Right ventricle myocardium superior (tissue), 1 donor: ENCODE measurements around the gene PSAP. TPM values are rescaled to one million over a fixed set of nuclear protein-coding genes. Genes with fewer than 3 reads are reported as not detected.

Source experiments
- ATAC-seq: fragments of 200-7000 bp; cut with Tn5 transposase; one replicate; pipeline ENCODE4 v1.9.1; 2020; ENCODE audit warnings: mild to moderate bottlenecking; ENCODE audit not compliant: poor library complexity
- DNase-seq: peaks from one replicate; pipeline ENCODE4 v3.0.0-alpha.2; 2020
- intact Hi-C: fragments of 100-400 bp; cut with DNase I; formaldehyde crosslinking; loops from one replicate; pipeline ENCODE4 v1.11.2; 2022
- total RNA-seq: library from RNA; stranded (reverse); fragmentation: NEBNext Ultra II Directional; extraction: Animal tissue kit (Norgen Biotek cat#: 25700); gene quantifications from one replicate; pipeline ENCODE4 v1.2.1, GENCODE V29; 2021
- donor health status: DM: no; HTN: yes; CAD: no; lungs with severe emphysema.

The PSAP gene
- total RNA-seq, 1 donor from 2014 or later, result 1,816 TPM

GRCh38 chr10:71849461-71849908, 1.6 kb downstream of the PSAP start:
- intact Hi-C loops, result no loop called here
- no peak for ATAC-seq
- no peak for DNase-seq

GRCh38 chr10:71848325-71849275, 2.5 kb downstream of the PSAP start:
- no peak for DNase-seq
- no peak for ATAC-seq

GRCh38 chr10:71847418-71847817, 3.6 kb downstream of the PSAP start:
- DNase-seq (no peak), ATAC-seq (no peak)
- intact Hi-C loops, result no loop called here

More at GRCh38 chr10:71848325-71849275, 2.5 kb downstream of the PSAP start:
- intact Hi-C loops, result no loop called here

GRCh38 chr10:71846816-71847215, 4.2 kb downstream of the PSAP start:
- intact Hi-C loops, result no loop called here
- ATAC-seq (no peak), DNase-seq (no peak)

GRCh38 chr10:71845410-71846405, 5.3 kb downstream of the PSAP start:
- peak; percentile 42 for ATAC-seq
- no peak for DNase-seq
- intact Hi-C loops, result no loop called here

- DNase-seq (no peak), ATAC-seq (no peak)
- intact Hi-C loops, result no loop called here
Observed at GRCh38 chr10:71844695-71845094, 6.4 kb downstream of the PSAP start.

GRCh38 chr10:71844084-71844483, 7.0 kb downstream of the PSAP start:
- no peak for ATAC-seq

GRCh38 chr10:71842856-71843686, 8.0 kb downstream of the PSAP start:
- ATAC-seq (no peak), DNase-seq (no peak)
- intact Hi-C loops, result no loop called here

More at GRCh38 chr10:71844084-71844483, 7.0 kb downstream of the PSAP start:
- DNase-seq, result no peak
- intact Hi-C loops, result no loop called here

GRCh38 chr10:71842422-71842821, 8.6 kb downstream of the PSAP start:
- no peak for ATAC-seq
- intact Hi-C loops, result no loop called here
- no peak for DNase-seq

GRCh38 chr10:71840958-71841335, 10.1 kb downstream of the PSAP start:
- DNase-seq (no peak), ATAC-seq (no peak)
- intact Hi-C loops, result no loop called here

GRCh38 chr10:71840177-71840957, 10.7 kb downstream of the PSAP start:
- DNase-seq (peak; percentile 79), ATAC-seq (peak; percentile 66)
- intact Hi-C loops, result no loop called here

- ATAC-seq (no peak), DNase-seq (no peak)
- intact Hi-C loops, result no loop called here
Observed at GRCh38 chr10:71838264-71839211, 12.5 kb downstream of the PSAP start.

GRCh38 chr10:71837098-71837827, 13.8 kb downstream of the PSAP start:
- no peak for DNase-seq
- intact Hi-C loops, result no loop called here
- peak; percentile 38 for ATAC-seq

- intact Hi-C loops, result no loop called here
- peak; percentile 31 for ATAC-seq
- no peak for DNase-seq
Observed at GRCh38 chr10:71836596-71836974, 14.5 kb downstream of the PSAP start.

GRCh38 chr10:71835671-71836595, 15.1 kb downstream of the PSAP start:
- intact Hi-C loops, result loop anchor here (2.0 kb wide), 1 partner anchor 53 kb away; no protein-coding TSS in a partner anchor
- DNase-seq, result peak; percentile 81

More at GRCh38 chr10:71835671-71836595, 15.1 kb downstream of the PSAP start:
- peak; percentile 36 for ATAC-seq
